ENCODE data around the gene SLMAP. TPM values are rescaled to one million over a fixed set of nuclear protein-coding genes. Genes with fewer than 3 reads are reported as not detected.

SLMAP gene
- total and polyA plus RNA-seq, 2 donors (not counting 1 experiment from before 2014, with no cell fraction given), result 9.7 to 67.2 TPM

- no peak overlapping the region for H3K27ac Mint-ChIP-seq
- ChIA-PET CTCF (no interaction called here), POLR2A (no interaction called here)
- H3K27me3 Mint-ChIP-seq, result peaks cover 3% of the 10 kb centered on the region
- H3K4me3 Mint-ChIP-seq, result no peak overlapping the region
- WGBS (ENCODE audit: insufficient coverage), result 100% methylated on average over 1 of the region's 1 CpG
- Histone ChIP-seq H3K4me3 (ENCODE audit: control extremely low read depth in 1 of 5, extremely low read depth in 1 of 5, insufficient read depth in 1 of 5, low read depth in 2 of 5, low read length in 4 of 5) (no peak overlapping the region), H3K27me3 (replicated peaks in 1 of 4; ENCODE audit: control extremely low read depth in 1 of 4, control insufficient read depth in 3 of 4, insufficient read depth in 4 of 4, low read length in 3 of 4) (no peaks in the 10 kb centered on the region), H4K20me1 (ENCODE audit: control insufficient read depth, insufficient read depth, low read length, poor library complexity, severe bottlenecking) (no peaks in the 10 kb centered on the region), H3K9me3 (ENCODE audit: control extremely low read depth in 1 of 3, control insufficient read depth in 2 of 3, insufficient read depth in 1 of 3, low read length in 2 of 3) (no peaks in the 10 kb centered on the region), H3K4me1 (ENCODE audit: control insufficient read depth in 2 of 2, insufficient read depth in 2 of 2, low read length in 2 of 2) (no peaks in the 10 kb centered on the region), H3K4me2 (replicated peaks; ENCODE audit: low read depth, low read length, poor library complexity, severe bottlenecking) (no peak overlapping the region), H3K36me3 (replicated peaks in 1 of 2; ENCODE audit: control extremely low read depth in 1 of 2, control insufficient read depth in 1 of 2, extremely low read depth in 1 of 2, insufficient read depth in 2 of 2, low read length in 1 of 2) (no peaks in the 10 kb centered on the region), H3K79me2 (ENCODE audit: control insufficient read depth, insufficient read depth, low read length) (no peaks in the 10 kb centered on the region), H2AFZ (ENCODE audit: insufficient read depth, low read depth, low read length, poor library complexity, severe bottlenecking) (no peak overlapping the region), H3K9ac (ENCODE audit: low read length) (no peak overlapping the region), H3K27ac (ENCODE audit: low read length in 2 of 2) (no peak overlapping the region)
- TF ChIP-seq CTCF (IDR thresholded peaks at IDR 0.05) (no peak), EZH2 (IDR thresholded peaks at IDR 0.05; ENCODE audit: borderline replicate concordance, insufficient read depth, low read depth, low read length, poor library complexity, severe bottlenecking) (no peak)
- H3K4me1 Mint-ChIP-seq, result no peaks in the 10 kb centered on the region
- ATAC-seq (ENCODE audit: low read depth) (no peak), DNase-seq (no peak)
- intact Hi-C loops (cut with micrococcal nuclease), result no loop called here
- H3K9me3 Mint-ChIP-seq (ENCODE audit: insufficient read depth), result no peaks in the 10 kb centered on the region
Observed at GRCh38 chr3:57718118-57718517, 38.0 kb upstream of the SLMAP start.

GRCh38 chr3:57726397-57726796 is 29.7 kb upstream of the SLMAP start:
- H3K27ac Mint-ChIP-seq, result no peak overlapping the region
- intact Hi-C loops (cut with micrococcal nuclease), result no loop called here
- POLR2A ChIA-PET, result no interaction called here

More at GRCh38 chr3:57726397-57726796, 29.7 kb upstream of the SLMAP start:
- Histone ChIP-seq H3K4me1 (ENCODE audit: control insufficient read depth in 2 of 2, insufficient read depth in 2 of 2, low read length in 2 of 2) (no peaks in the 10 kb centered on the region), H3K27me3 (replicated peaks in 1 of 4; ENCODE audit: control extremely low read depth in 1 of 4, control insufficient read depth in 3 of 4, insufficient read depth in 4 of 4, low read length in 3 of 4) (no peaks in the 10 kb centered on the region), H3K9ac (ENCODE audit: low read length) (no peak overlapping the region), H3K4me2 (replicated peaks; ENCODE audit: low read depth, low read length, poor library complexity, severe bottlenecking) (no peak overlapping the region), H3K79me2 (ENCODE audit: control insufficient read depth, insufficient read depth, low read length) (no peaks in the 10 kb centered on the region), H3K36me3 (replicated peaks in 1 of 2; ENCODE audit: control extremely low read depth in 1 of 2, control insufficient read depth in 1 of 2, extremely low read depth in 1 of 2, insufficient read depth in 2 of 2, low read length in 1 of 2) (no peaks in the 10 kb centered on the region), H3K4me3 (ENCODE audit: control extremely low read depth in 1 of 5, extremely low read depth in 1 of 5, insufficient read depth in 1 of 5, low read depth in 2 of 5, low read length in 4 of 5) (no peak overlapping the region), H4K20me1 (ENCODE audit: control insufficient read depth, insufficient read depth, low read length, poor library complexity, severe bottlenecking) (no peaks in the 10 kb centered on the region), H2AFZ (ENCODE audit: insufficient read depth, low read depth, low read length, poor library complexity, severe bottlenecking) (no peak overlapping the region), H3K27ac (ENCODE audit: low read length in 2 of 2) (no peak overlapping the region), H3K9me3 (ENCODE audit: control extremely low read depth in 1 of 3, control insufficient read depth in 2 of 3, insufficient read depth in 1 of 3, low read length in 2 of 3) (no peaks in the 10 kb centered on the region)
- CTCF ChIA-PET, result no interaction called here
- Mint-ChIP-seq H3K4me1 (no peaks in the 10 kb centered on the region), H3K9me3 (ENCODE audit: insufficient read depth) (no peaks in the 10 kb centered on the region), H3K27me3 (peaks cover 9% of the 10 kb centered on the region), H3K4me3 (no peak overlapping the region)
- ATAC-seq (ENCODE audit: low read depth), result no peak
- TF ChIP-seq CTCF (IDR thresholded peaks at IDR 0.05) (no peak), EZH2 (IDR thresholded peaks at IDR 0.05; ENCODE audit: borderline replicate concordance, insufficient read depth, low read depth, low read length, poor library complexity, severe bottlenecking) (no peak)
- no peak for DNase-seq

Data from B cell (primary cell).